Measurements from ENCODE around the gene INAFM2. TPM values are rescaled to one million over a fixed set of nuclear protein-coding genes. Genes with fewer than 3 reads are reported as not detected.

INAFM2 gene
- total RNA-seq, 6 experiments from 2014 or later: 19.6 to 32.8 (median 23.4) TPM

DNA sequence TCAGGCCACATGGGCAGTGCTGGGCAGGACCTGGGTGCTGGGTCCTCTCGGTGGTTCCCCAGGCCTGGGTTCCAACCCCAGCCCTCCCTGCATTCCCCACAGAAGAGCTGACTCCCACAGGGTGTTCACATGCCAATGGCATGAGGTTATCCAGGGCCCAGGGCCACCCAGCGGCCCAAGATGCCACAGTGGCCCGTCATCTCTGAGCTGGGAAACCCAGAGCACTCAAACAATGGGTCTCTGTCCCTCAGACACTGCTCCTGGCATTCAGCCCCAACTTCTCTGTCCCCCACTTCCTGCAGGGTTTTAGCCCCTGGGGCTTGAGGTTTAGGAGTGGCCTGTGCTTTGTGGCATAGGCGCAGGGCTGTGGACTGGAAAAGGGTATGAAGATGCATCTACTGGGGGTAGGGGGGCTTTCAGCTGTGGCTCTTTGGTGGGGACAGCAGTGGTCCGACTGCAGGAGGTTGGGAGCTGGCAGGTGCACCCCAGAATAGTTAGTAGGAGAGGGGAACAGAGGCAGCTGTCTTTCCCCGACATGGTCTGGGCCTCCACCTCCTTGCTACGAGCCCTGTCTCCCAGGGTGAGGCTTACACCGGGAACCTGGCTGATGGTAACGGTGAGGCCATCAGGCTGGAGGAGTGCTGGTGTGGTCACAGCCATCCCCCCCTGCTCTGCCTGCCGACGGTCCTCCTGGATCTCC, 15.6 kb downstream of the INAFM2 start:
- H3K4me3 Mint-ChIP-seq: peak overlapping the region; percentile 87
- TF ChIP-seq, protein P1, sequence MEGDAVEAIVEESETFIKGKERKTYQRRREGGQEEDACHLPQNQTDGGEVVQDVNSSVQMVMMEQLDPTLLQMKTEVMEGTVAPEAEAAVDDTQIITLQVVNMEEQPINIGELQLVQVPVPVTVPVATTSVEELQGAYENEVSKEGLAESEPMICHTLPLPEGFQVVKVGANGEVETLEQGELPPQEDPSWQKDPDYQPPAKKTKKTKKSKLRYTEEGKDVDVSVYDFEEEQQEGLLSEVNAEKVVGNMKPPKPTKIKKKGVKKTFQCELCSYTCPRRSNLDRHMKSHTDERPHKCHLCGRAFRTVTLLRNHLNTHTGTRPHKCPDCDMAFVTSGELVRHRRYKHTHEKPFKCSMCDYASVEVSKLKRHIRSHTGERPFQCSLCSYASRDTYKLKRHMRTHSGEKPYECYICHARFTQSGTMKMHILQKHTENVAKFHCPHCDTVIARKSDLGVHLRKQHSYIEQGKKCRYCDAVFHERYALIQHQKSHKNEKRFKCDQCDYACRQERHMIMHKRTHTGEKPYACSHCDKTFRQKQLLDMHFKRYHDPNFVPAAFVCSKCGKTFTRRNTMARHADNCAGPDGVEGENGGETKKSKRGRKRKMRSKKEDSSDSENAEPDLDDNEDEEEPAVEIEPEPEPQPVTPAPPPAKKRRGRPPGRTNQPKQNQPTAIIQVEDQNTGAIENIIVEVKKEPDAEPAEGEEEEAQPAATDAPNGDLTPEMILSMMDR (IDR thresholded peaks at IDR 0.05): no peak

DNA sequence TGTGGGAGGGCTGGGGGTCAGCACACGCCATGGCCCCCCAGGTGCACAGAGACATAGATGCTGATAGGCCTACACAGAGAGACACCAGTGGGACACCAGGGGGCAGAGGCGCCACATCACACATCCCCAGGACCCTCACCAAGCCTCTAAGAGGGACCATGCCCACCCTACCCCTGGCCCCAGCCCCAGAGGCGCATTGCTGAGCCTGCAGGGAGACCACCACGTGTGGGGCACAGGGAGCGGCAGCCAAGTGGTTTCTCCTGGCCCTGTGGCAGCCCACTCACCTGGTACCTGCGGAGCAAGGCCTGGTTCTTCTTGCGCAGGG, 16.1 kb downstream of the INAFM2 start:
- Mint-ChIP-seq H3K27me3 (ENCODE audit: insufficient read depth) (peaks cover 2% of the 10 kb centered on the region), H3K4me1 (ENCODE audit: low read depth) (peaks cover 72% of the 10 kb centered on the region), H3K4me3 (peak overlapping the region; percentile 87), H3K36me3 (ENCODE audit: low read depth) (peaks cover 12% of the 10 kb centered on the region; the same call in 1 of the 2 replicates), H3K27ac (peak overlapping the region; percentile 97), H3K9me3 (no peaks in the 10 kb centered on the region)
- TF ChIP-seq, protein P1 (IDR thresholded peaks at IDR 0.05): peak; percentile 36; the same call in 1 of the 2 replicates
- no peak for DNase-seq

More for the DNA sequence above, 15.6 kb downstream of the INAFM2 start:
- peak; percentile 92 for DNase-seq
- peaks cover 15% of the 10 kb centered on the region; the same call in 1 of the 2 replicates for H3K36me3 Mint-ChIP-seq (ENCODE audit: low read depth)
- peaks cover 3% of the 10 kb centered on the region for H3K27me3 Mint-ChIP-seq (ENCODE audit: insufficient read depth)
- peaks cover 72% of the 10 kb centered on the region for H3K4me1 Mint-ChIP-seq (ENCODE audit: low read depth)
- no peaks in the 10 kb centered on the region for H3K9me3 Mint-ChIP-seq
- H3K27ac Mint-ChIP-seq: peak overlapping the region; percentile 97

DNA sequence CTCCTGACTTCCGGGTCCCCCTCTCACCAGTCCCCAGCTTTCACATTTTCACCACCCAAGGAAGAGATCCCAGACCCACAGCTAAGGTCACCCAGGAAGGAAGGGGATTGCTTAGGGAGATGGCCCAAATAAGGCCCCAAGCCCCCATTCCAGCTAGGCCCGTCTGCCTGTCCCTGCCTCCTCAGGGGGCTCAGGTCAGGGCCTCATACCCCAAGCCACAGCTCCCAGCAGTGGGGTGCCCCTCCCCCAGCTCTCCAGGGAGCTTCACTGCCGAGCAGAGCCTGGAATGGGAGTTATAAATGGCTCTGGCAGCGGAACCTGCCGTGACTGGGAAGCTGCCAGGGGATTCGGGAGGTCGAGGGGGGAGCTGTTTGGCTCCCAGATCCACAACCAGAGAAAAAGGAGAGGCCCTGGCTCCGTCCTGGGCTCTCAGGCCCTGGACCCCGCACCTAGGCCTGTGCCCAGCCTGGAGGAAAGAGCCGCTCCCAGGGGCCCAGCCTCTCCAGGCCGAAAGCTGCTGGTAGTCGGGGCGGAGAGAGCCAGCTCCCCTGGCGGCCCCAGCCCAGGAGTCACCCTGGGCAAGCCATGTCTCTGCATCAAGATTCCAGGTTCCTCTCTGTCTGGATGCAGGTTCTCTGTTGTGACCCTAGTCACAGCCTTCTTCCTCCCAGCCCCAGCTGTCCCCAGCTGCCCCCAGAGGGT, 16.7 kb downstream of the INAFM2 start:
- Mint-ChIP-seq H3K4me3 (peak overlapping the region; percentile 87), H3K4me1 (ENCODE audit: low read depth) (peaks cover 72% of the 10 kb centered on the region), H3K9me3 (no peaks in the 10 kb centered on the region), H3K27ac (peak overlapping the region; percentile 97), H3K36me3 (ENCODE audit: low read depth) (peaks cover 12% of the 10 kb centered on the region; the same call in 1 of the 2 replicates), H3K27me3 (ENCODE audit: insufficient read depth) (peaks cover 2% of the 10 kb centered on the region)
- DNase-seq: peak; percentile 26
- TF ChIP-seq, protein P1 (IDR thresholded peaks at IDR 0.05): no peak

DNA sequence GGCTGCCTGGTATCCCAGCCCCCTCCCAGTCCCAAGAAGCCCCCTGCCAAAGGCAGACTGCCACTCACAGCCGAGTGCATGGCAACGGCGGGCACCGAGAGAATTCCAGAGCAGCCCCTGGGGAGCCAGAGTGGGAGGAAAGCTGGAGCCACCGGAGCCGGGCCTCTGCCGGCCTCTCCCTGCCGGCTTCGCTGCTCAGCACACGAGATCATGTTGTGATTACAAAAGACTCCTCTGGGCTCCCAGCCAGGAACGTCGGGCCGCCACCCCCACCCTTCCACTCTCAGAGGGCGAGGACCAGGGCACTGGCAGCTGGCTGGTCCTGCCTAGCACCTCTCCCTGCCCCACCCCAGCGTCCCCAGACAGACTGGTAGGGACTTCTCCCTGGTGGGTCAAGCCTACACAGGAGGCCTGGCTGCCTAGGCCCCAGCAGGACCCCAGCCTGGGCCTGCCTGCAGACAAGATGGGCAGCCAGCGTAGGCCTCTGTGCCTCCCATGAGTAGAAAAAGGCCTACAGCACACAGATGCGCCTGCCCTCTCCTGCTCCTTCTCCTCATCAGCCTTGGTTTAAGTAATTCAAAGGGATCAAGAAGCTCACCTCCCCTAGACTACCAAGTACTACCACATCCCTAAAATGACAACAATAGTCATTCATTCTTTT, 17.4 kb downstream of the INAFM2 start, which contains the start of gene CCDC9B:
CCDC9B (minus strand) TSS at position 200 of the 661 bp plus-strand sequence; CDS start at position 80, 120 bp downstream.
- H3K4me3 Mint-ChIP-seq: peak within 1 kb of the TSS; percentile 87
- H3K36me3 Mint-ChIP-seq (ENCODE audit: low read depth): peaks cover 12% of the 10 kb centered on the region; the same call in 1 of the 2 replicates
- peaks cover 2% of the 10 kb centered on the region for H3K27me3 Mint-ChIP-seq (ENCODE audit: insufficient read depth)
- H3K27ac Mint-ChIP-seq: peak within 1 kb of the TSS; percentile 97
- TF ChIP-seq, protein P1 (IDR thresholded peaks at IDR 0.05): no peak
- DNase-seq: peak; percentile 76
- H3K4me1 Mint-ChIP-seq (ENCODE audit: low read depth): peaks cover 68% of the 10 kb centered on the region
- H3K9me3 Mint-ChIP-seq: no peaks in the 10 kb centered on the region

DNA sequence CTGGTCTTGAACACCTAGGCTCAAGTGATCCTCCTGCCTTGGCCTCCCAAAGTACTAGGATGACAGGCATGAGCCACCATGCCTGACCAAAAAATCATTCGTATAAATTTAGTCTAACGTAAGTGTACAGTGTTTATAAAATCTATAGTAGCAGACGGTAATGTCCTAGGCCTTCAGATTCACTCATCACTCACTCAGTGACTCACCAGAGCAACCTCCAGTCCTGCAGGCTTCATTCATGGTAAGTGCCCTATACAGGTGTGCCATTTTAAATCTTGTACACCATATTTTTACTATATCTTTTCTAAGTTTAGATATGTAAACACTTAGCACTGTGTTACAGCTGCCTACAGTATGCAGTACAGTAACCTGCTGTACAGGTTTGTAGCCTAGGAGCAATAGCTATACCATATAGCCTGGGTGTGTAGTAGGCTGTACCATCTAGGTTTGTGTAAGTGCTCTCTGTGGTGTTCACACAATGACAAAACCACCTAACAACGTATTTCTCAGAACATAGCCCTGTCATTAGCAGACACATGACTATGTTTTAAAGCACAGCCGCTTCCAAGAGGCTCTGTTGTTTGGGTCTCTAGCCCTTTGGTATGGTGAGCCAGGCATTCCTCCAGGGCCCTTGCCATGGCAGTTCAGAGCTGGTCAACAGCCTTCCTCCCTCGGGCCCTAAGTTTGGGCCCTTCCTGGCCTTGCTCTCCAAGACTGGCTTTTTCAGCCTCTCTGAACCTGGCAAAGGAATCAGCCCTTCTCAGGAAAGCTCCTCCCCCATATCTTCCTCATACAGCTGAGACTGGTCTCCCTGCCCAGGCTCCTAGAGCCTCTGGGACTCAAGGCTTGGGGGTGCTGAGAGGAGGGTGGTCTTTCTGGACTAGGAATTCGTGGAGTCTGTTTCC, 19.2 kb downstream of the INAFM2 start:
- Mint-ChIP-seq H3K27me3 (ENCODE audit: insufficient read depth) (peaks cover 4% of the 10 kb centered on the region), H3K27ac (peak overlapping the region; percentile 80), H3K4me3 (no peak overlapping the region), H3K36me3 (ENCODE audit: low read depth) (peaks cover 12% of the 10 kb centered on the region; the same call in 1 of the 2 replicates), H3K4me1 (ENCODE audit: low read depth) (peaks cover 67% of the 10 kb centered on the region), H3K9me3 (no peaks in the 10 kb centered on the region)
- peak; percentile 29 for DNase-seq
- TF ChIP-seq, protein P1 (IDR thresholded peaks at IDR 0.05): no peak

All from HFFc6 (cell line).